Neural progenitor cell (in vitro differentiated cells): ENCODE data around the gene CFAP410. TPM values are rescaled to one million over a fixed set of nuclear protein-coding genes. Genes with fewer than 3 reads are reported as not detected.

Source experiments
- DNase-seq: peaks from one replicate; pipeline ENCODE4 v3.0.0-alpha.2; 2016; ENCODE audit warnings: low spot score
- H2AFZ ChIP-seq: fragments of 200-600 bp; sonication (generic); replicated peaks from 2 replicates; pipeline ENCODE4 v1.6.1; 2016; ENCODE audit warnings: antibody characterized with exemption
- H3F3A ChIP-seq: fragments of 200-600 bp; sonication (generic); 2 replicates; pipeline ENCODE4 v1.6.1; 2016; ENCODE audit warnings: antibody characterized with exemption, low read depth
- H3K27ac ChIP-seq: fragments of 200-600 bp; sonication (generic); 2 replicates; pipeline ENCODE4 v1.5.1; 2016; ENCODE audit warnings: mild to moderate bottlenecking
- H3K27me3 ChIP-seq: fragments of 200-600 bp; sonication (generic); 2 replicates; pipeline ENCODE4 v1.6.1; 2016; ENCODE audit warnings: mild to moderate bottlenecking, moderate library complexity
- H3K36me3 ChIP-seq: fragments of 200-600 bp; sonication (generic); 2 replicates; pipeline ENCODE4 v1.5.1; 2016
- H3K4me1 ChIP-seq: fragments of 200-600 bp; sonication (generic); 2 replicates; pipeline ENCODE4 v1.6.1; 2016; ENCODE audit warnings: mixed run types
- H3K4me2 ChIP-seq: fragments of 200-600 bp; sonication (generic); 2 replicates; pipeline ENCODE4 v1.6.1; 2016
- H3K4me3 ChIP-seq: fragments of 200-600 bp; sonication (generic); 2 replicates; pipeline ENCODE4 v1.5.1; 2016
- H3K79me2 ChIP-seq: fragments of 200-600 bp; sonication (generic); 2 replicates; pipeline ENCODE4 v1.6.1; 2016; ENCODE audit warnings: low read depth
- H3K9ac ChIP-seq: fragments of 200-600 bp; sonication (generic); 2 replicates; pipeline ENCODE4 v1.6.1; 2016
- H3K9me3 ChIP-seq: fragments of 200-600 bp; sonication (generic); 2 replicates; pipeline ENCODE4 v1.5.1; 2016; ENCODE audit warnings: low read depth
- H4K20me1 ChIP-seq: fragments of 200-600 bp; sonication (generic); 2 replicates; pipeline ENCODE4 v1.6.1; 2016; ENCODE audit warnings: low read depth
- H3K27ac Mint-ChIP-seq: 3 replicates; pipeline ENCODE4 v1.8.0; 2021; ENCODE audit warnings: mixed read lengths
- H3K27me3 Mint-ChIP-seq: 2 replicates; pipeline ENCODE4 v1.8.0; 2022; ENCODE audit warnings: low read depth, mild to moderate bottlenecking, inconsistent platforms, moderate library complexity, mixed read lengths; ENCODE audit not compliant: insufficient read depth
- H3K36me3 Mint-ChIP-seq: 3 replicates; pipeline ENCODE4 v1.8.0; 2021; ENCODE audit warnings: mixed read lengths
- H3K4me1 Mint-ChIP-seq: 3 replicates; pipeline ENCODE4 v1.8.0; 2021; ENCODE audit warnings: mixed read lengths
- H3K4me3 Mint-ChIP-seq: 3 replicates; pipeline ENCODE4 v1.8.0; 2021; ENCODE audit warnings: mild to moderate bottlenecking, moderate library complexity, mixed read lengths
- H3K9me3 Mint-ChIP-seq: 3 replicates; pipeline ENCODE4 v1.8.0; 2020; ENCODE audit warnings: mixed read lengths
- EZH2 ChIP-seq: fragments of 200-600 bp; sonication (generic); IDR thresholded peaks from 2 replicates; pipeline ENCODE4 v1.6.1; 2017; ENCODE audit warnings: antibody characterized with exemption, mild to moderate bottlenecking, moderate library complexity
- EZH2phosphoT487 ChIP-seq: fragments of 200-600 bp; sonication (generic); IDR thresholded peaks from 2 replicates; pipeline ENCODE4 v1.6.1; 2017; ENCODE audit warnings: antibody characterized with exemption
- total RNA-seq: library from RNA; depleted of rRNA; stranded (reverse); fragments of >200 nt; gene quantifications from 2 replicates; pipeline ENCODE4 v1.2.3, GENCODE V29; 2015; ENCODE audit warnings: low replicate concordance
- TF ChIP-seq, protein P1 (sequence below): fragments of 200-600 bp; sonication (generic); IDR thresholded peaks from 2 replicates; pipeline ENCODE4 v1.5.1; 2017; ENCODE audit warnings: antibody characterized with exemption, mild to moderate bottlenecking

The CFAP410 gene
- total RNA-seq, 1 donor from 2014 or later: 7.5 TPM

DNA sequence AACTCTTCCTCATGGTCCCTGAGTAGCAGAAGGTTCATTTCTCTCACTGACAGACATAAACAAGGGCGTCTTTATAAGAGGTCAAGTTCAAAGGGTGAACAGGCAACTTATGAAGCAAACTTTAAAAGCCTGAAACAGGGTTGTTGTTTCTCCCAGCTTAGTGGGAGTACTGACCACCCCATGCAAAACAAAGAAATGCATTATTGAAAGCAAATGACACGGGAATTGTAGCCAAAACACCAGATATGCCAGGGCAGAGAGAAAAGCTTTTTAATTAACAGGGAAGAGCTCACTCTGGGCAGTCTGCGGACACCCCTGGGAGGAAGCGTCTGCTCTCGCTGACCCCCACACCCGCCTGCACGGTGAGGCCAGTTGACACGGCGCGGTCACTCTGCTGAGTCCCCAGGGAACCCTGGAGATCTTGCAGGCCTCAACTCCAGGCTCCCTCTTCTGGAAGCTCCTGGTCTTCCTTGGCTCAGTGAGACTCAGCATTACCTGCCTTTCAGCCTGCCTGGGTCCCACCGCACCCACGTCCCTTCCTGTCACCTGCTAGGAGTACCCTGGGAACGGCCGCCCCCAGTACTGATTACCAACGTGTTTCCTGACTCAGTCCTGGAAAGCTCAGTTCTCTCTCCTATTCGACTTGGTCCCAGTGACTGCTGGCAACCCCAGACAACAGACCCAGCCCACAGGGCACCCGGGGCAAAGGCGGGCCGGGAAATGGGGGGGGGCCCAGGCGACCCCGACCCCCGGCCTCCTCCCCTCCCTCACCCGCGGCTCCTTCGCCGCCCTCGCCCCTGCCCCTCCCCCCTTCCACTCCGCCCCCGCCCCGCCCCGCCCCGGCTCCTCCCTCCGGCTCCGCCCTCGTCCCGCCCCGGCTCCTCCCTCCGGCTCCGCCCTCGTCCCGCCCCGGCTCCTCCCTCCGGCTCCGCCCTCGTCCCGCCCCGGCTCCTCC is 972 bp downstream of the CFAP410 start:
- Mint-ChIP-seq H3K4me1 (peaks cover 22% of the 10 kb centered on the region), H3K4me3 (peak overlapping the region; percentile 76), H3K27ac (no peak overlapping the region), H3K9me3 (no peaks in the 10 kb centered on the region), H3K27me3 (peaks cover 8% of the 10 kb centered on the region), H3K36me3 (no peaks in the 10 kb centered on the region)
- no peak for TF ChIP-seq EZH2
- TF ChIP-seq, protein P1, sequence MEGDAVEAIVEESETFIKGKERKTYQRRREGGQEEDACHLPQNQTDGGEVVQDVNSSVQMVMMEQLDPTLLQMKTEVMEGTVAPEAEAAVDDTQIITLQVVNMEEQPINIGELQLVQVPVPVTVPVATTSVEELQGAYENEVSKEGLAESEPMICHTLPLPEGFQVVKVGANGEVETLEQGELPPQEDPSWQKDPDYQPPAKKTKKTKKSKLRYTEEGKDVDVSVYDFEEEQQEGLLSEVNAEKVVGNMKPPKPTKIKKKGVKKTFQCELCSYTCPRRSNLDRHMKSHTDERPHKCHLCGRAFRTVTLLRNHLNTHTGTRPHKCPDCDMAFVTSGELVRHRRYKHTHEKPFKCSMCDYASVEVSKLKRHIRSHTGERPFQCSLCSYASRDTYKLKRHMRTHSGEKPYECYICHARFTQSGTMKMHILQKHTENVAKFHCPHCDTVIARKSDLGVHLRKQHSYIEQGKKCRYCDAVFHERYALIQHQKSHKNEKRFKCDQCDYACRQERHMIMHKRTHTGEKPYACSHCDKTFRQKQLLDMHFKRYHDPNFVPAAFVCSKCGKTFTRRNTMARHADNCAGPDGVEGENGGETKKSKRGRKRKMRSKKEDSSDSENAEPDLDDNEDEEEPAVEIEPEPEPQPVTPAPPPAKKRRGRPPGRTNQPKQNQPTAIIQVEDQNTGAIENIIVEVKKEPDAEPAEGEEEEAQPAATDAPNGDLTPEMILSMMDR: peak; percentile 38
- no peak for TF ChIP-seq EZH2phosphoT487
- Histone ChIP-seq H3K27me3 (no peaks in the 10 kb centered on the region), H3K9me3 (no peaks in the 10 kb centered on the region), H3K36me3 (no peaks in the 10 kb centered on the region), H3F3A (peaks cover 8% of the 10 kb centered on the region), H2AFZ (peak overlapping the region; percentile 82), H3K4me1 (no peaks in the 10 kb centered on the region), H3K9ac (no peak overlapping the region), H3K4me3 (peak overlapping the region; percentile 61), H3K4me2 (peak overlapping the region; percentile 95), H3K79me2 (no peaks in the 10 kb centered on the region), H4K20me1 (peaks cover 6% of the 10 kb centered on the region), H3K27ac (no peak overlapping the region)
- DNase-seq: peak; percentile 71

DNA sequence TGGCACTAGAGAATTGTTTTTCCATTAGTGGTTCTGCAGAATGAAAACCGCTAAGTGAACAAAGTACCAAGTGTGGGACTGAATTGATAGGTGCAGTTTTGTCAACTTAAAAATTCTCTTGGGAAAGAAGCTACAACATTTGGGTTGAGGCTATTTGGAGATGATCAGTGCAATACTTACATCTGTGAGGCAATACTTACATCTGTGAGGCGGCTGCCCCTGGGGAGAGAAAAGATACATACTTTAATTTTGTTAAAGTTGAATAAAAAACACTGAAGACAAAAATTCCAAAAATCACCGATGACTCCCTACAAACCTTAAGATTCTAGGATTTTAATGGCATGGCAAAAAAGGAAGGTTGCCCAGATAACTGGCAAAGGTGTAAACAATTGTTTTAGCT is 1.7 kb downstream of the CFAP410 start:
- Histone ChIP-seq H3K27me3 (no peaks in the 10 kb centered on the region), H3K9me3 (no peaks in the 10 kb centered on the region), H3K27ac (no peak overlapping the region), H3K36me3 (no peaks in the 10 kb centered on the region), H3K4me1 (no peaks in the 10 kb centered on the region), H2AFZ (no peak overlapping the region), H3K4me2 (no peak overlapping the region), H3K79me2 (no peaks in the 10 kb centered on the region), H4K20me1 (peaks cover 6% of the 10 kb centered on the region), H3K4me3 (no peak overlapping the region), H3F3A (peaks cover 8% of the 10 kb centered on the region), H3K9ac (no peak overlapping the region)
- DNase-seq: no peak
- H3K27me3 Mint-ChIP-seq: peaks cover 8% of the 10 kb centered on the region
- H3K9me3 Mint-ChIP-seq: no peaks in the 10 kb centered on the region
- H3K4me3 Mint-ChIP-seq: peak overlapping the region; percentile 76
- no peak overlapping the region for H3K27ac Mint-ChIP-seq
- TF ChIP-seq, protein P1: no peak
- TF ChIP-seq EZH2: no peak
- TF ChIP-seq EZH2phosphoT487: no peak
- peaks cover 22% of the 10 kb centered on the region for H3K4me1 Mint-ChIP-seq
- no peaks in the 10 kb centered on the region for H3K36me3 Mint-ChIP-seq

DNA sequence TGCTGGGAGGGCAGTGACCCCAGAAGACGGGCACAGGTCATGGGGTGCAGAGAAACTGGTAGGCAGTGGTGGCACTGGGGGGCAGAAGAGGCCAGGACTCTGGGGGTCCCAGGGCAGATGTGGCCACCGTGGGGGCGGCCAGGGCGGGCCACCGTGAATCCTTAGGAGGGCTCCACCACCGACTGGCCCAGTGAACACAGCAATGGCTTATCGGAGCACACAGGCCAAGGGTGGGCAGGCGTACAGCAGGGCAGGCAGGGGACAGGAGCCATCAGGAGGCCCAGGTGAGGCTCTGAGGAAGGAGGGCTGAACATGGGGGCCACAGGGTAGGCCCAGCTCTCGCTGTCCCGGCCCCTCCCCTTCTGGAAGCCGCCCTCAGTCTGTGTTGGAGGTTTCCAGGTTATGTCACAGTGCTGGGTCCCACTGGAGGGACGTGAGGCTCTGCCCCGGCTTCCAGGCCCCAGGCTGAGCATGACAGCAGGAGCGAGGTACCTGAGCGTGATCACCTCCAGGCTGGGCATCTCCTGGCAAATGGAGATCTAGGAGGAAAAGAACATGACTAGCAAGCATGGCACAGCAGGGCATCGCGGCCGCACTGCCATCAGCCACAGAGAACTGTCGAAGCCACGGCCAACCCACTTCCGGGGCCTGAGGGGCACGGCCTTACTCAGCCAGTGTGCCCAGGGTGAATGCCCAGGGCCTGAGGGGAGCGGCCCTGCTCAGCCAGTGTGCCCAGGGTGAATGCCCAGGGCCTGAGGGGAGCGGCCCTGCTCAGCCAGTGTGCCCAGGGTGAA is 3.7 kb downstream of the CFAP410 start:
- H3K9me3 Mint-ChIP-seq: no peaks in the 10 kb centered on the region
- TF ChIP-seq EZH2 (no peak), EZH2phosphoT487 (no peak)
- TF ChIP-seq, protein P1: no peak
- DNase-seq: no peak

More for the DNA sequence above, 3.7 kb downstream of the CFAP410 start:
- Histone ChIP-seq H3K4me3 (no peak overlapping the region), H3K36me3 (no peaks in the 10 kb centered on the region), H3K9ac (no peak overlapping the region), H4K20me1 (peaks cover 6% of the 10 kb centered on the region), H3K4me1 (no peaks in the 10 kb centered on the region), H3K27ac (no peak overlapping the region), H3K79me2 (no peaks in the 10 kb centered on the region), H2AFZ (no peak overlapping the region), H3F3A (peaks cover 8% of the 10 kb centered on the region), H3K4me2 (no peak overlapping the region), H3K27me3 (no peaks in the 10 kb centered on the region), H3K9me3 (no peaks in the 10 kb centered on the region)
- H3K27ac Mint-ChIP-seq: no peak overlapping the region
- H3K27me3 Mint-ChIP-seq: peaks cover 10% of the 10 kb centered on the region
- H3K4me3 Mint-ChIP-seq: no peak overlapping the region
- H3K4me1 Mint-ChIP-seq: peaks cover 24% of the 10 kb centered on the region
- H3K36me3 Mint-ChIP-seq: peaks cover 3% of the 10 kb centered on the region
